ENCODE measurements around the gene TEK.

DNA sequence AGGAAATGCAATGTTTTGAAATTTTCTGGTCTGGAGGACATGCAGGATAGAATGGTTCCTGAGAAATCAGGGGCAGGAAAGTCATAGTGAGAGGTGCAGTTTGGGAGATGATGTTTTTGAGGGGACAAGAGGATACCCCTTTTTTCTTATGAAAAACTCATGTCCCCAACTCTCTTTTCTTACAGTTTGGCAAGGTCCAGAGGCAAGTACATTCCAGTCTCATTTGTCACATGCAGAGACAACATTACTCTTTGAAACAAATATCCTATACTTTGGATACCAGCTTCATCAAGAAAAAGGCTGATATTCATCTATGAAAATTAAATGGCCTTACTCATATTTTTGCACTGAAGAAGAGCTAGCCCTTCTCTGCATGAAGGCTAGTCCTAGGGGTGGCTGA is 139.7 kb downstream of the TEK start:
- no peak for TF ChIP-seq POLR2AphosphoS5 (IDR thresholded peaks at IDR 0.05; ENCODE audit: borderline replicate concordance, low read depth, low read length)
- TF ChIP-seq EZH2 (IDR thresholded peaks at IDR 0.05), result no peak
